ENCODE results near the gene KLHL14. TPM values are rescaled to one million over a fixed set of nuclear protein-coding genes. Genes with fewer than 3 reads are reported as not detected.

KLHL14 gene
- total RNA-seq, 1 experiment from 2014 or later: not detected

DNA sequence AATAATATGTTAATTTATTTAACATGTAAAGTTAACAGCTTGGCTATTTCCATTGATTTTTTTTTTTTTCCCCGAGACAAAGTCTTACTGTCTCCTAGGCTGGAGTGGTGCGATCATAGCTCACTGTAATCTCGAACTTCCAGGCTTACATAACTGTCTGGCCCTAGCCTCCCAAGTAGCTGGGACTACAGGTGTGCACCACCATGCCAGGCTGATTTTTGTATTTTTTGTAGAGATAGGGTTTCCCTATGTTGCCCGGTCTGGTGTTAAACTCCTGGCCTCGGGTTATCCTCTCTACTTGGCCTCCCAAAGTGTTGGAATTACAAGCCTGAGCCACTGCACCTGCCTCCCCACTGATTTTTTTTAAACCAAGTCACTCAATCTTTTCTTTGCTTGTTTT lies 32.5 kb upstream of the KLHL14 start:
- 0 out of 4 replicates have a peak, but pooled peaks cover 0 to 3% of the 10 kb centered on the region in 2 experiments for H3K9me3 ChIP-seq (ENCODE audit: control insufficient read depth in 1 of 2, insufficient read depth in 1 of 2, low read depth in 1 of 2, low read length in 2 of 2)
- no peak overlapping the region for H2AFZ ChIP-seq (ENCODE audit: low read depth, low read length, poor library complexity, severe bottlenecking)
- H3K27me3 ChIP-seq (ENCODE audit: insufficient read depth, low read length): no peaks in the 10 kb centered on the region
- no peaks in the 10 kb centered on the region for H3K79me2 ChIP-seq (ENCODE audit: insufficient read depth, low read length)
- CTCF ChIA-PET: no interaction called here
- no peaks in the 10 kb centered on the region for H3K4me1 ChIP-seq (ENCODE audit: control insufficient read depth in 1 of 2, insufficient read depth in 2 of 2, low read length in 2 of 2)
- no peak overlapping the region for H3K9ac ChIP-seq (ENCODE audit: low read length)
- no peak for DNase-seq (ENCODE audit: low read depth, low spot score)
- no peak for ATAC-seq
- no peaks in the 10 kb centered on the region for H4K20me1 ChIP-seq (ENCODE audit: insufficient read depth)
- RAD21 ChIA-PET (ENCODE audit: low non-redundant PET in 1 of 2, low total read pairs in 2 of 2, uncharacterized antibody in 2 of 2, unreplicated experiment in 2 of 2): no interaction called here
- H3K4me3 ChIP-seq (replicated peaks in 1 of 2; ENCODE audit: low read depth in 1 of 2, low read length in 2 of 2): no peak overlapping the region
- no TSS peak for BruUV-seq (replicated peaks)
- TF ChIP-seq SP1 (IDR thresholded peaks at IDR 0.05; ENCODE audit: low read depth): no peak
- TF ChIP-seq CEBPB (IDR thresholded peaks at IDR 0.05; ENCODE audit: low read depth): no peak
- no peak for TF ChIP-seq POLR2A (IDR thresholded peaks at IDR 0.05; ENCODE audit: borderline replicate concordance, extremely low read depth, insufficient read depth, insufficient read length)
- TF ChIP-seq FOSL1 (IDR thresholded peaks at IDR 0.05; ENCODE audit: low read depth): no peak
- TF ChIP-seq SRF (IDR thresholded peaks at IDR 0.05; ENCODE audit: low read depth): no peak
- no peak for TF ChIP-seq ZFX (IDR thresholded peaks at IDR 0.05)
- no peak for TF ChIP-seq EZH2phosphoT487 (IDR thresholded peaks at IDR 0.05; ENCODE audit: borderline replicate concordance)
- TF ChIP-seq, protein P1, sequence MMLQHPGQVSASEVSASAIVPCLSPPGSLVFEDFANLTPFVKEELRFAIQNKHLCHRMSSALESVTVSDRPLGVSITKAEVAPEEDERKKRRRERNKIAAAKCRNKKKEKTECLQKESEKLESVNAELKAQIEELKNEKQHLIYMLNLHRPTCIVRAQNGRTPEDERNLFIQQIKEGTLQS (IDR thresholded peaks at IDR 0.05): no peak
- no peak for TF ChIP-seq ZBTB33 (IDR thresholded peaks at IDR 0.05; ENCODE audit: extremely low read depth, insufficient replicate concordance, low read length)
- TF ChIP-seq JUND (IDR thresholded peaks at IDR 0.05): no peak
- no peak for TF ChIP-seq SIN3A (IDR thresholded peaks at IDR 0.05; ENCODE audit: low read depth)
- no peak for TF ChIP-seq TCF7L2 (IDR thresholded peaks at IDR 0.05; ENCODE audit: borderline replicate concordance, extremely low read depth, insufficient read depth, insufficient read length)
- TF ChIP-seq ELF1 (IDR thresholded peaks at IDR 0.05; ENCODE audit: borderline replicate concordance, low read depth): no peak
- no peak overlapping the region for H3K4me2 ChIP-seq (ENCODE audit: low read length)
- H3K27ac ChIP-seq (ENCODE audit: low read depth, low read length): no peak overlapping the region
- POLR2A ChIA-PET: no interaction called here
- H3K36me3 ChIP-seq (ENCODE audit: control insufficient read depth in 1 of 2, insufficient read depth in 2 of 2, low read length in 2 of 2): no peaks in the 10 kb centered on the region
- H3K9me2 ChIP-seq (ENCODE audit: insufficient read depth): no peaks in the 10 kb centered on the region
- intact Hi-C loops (cut with micrococcal nuclease): no loop called here
